Measurements from ENCODE around the gene MCUB.
"Not testable (repeated sequence)": the region's sequence is repeated elsewhere in the genome, so short reads cannot be mapped to it uniquely, and the experiment has no call there.

MCUB gene

DNA sequence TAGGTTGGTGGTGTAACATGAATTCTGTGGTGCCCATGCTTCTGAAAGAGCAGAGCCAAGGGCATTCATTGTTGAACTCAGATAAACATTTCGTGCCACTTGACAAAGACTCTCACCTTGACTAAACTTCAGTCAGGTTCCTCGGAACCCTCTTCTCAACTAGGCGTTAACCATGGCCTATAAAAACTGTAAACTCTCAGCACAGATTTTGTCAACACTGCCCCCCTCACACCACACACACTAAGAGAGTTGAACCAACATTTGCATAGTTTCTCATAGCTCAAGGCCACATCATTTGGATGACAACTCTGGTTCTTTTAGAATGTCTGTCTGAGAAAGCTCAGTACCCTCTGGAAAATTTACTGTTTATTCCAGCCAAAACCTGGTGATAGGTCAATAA, 115.1 kb downstream of the MCUB start (continued):
- TF ChIP-seq HOXA7 (CRISPR knock-in tag; IDR thresholded peaks at IDR 0.05; ENCODE audit: borderline replicate concordance), result no peak
- no peak for TF ChIP-seq ZNF510 (tag by site-specific recombination; IDR thresholded peaks at IDR 0.05; ENCODE audit: insufficient replicate concordance)
- TF ChIP-seq, protein P1, sequence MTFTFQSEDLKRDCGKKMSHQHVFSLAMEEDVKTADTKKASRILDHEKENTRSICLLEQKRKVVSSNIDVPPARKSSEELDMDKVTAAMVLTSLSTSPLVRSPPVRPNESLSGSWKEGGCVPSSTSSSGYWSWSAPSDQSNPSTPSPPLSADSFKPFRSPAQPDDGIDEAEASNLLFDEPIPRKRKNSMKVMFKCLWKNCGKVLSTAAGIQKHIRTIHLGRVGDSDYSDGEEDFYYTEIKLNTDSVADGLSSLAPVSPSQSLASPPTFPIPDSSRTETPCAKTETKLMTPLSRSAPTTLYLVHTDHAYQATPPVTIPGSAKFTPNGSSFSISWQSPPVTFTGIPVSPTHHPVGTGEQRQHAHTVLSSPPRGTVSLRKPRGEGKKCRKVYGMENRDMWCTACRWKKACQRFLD (tag by site-specific recombination; IDR thresholded peaks at IDR 0.05), result no peak
- TF ChIP-seq, protein P2, sequence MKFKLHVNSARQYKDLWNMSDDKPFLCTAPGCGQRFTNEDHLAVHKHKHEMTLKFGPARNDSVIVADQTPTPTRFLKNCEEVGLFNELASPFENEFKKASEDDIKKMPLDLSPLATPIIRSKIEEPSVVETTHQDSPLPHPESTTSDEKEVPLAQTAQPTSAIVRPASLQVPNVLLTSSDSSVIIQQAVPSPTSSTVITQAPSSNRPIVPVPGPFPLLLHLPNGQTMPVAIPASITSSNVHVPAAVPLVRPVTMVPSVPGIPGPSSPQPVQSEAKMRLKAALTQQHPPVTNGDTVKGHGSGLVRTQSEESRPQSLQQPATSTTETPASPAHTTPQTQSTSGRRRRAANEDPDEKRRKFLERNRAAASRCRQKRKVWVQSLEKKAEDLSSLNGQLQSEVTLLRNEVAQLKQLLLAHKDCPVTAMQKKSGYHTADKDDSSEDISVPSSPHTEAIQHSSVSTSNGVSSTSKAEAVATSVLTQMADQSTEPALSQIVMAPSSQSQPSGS (tag by site-specific recombination; IDR thresholded peaks at IDR 0.05; ENCODE audit: low read depth), result no peak
- TF ChIP-seq ZNF140 (tag by site-specific recombination; IDR thresholded peaks at IDR 0.05), result no peak
- TF ChIP-seq REPIN1 (tag by site-specific recombination; IDR thresholded peaks at IDR 0.05; ENCODE audit: low read depth), result no peak
- no peak for TF ChIP-seq KLF9 (tag by site-specific recombination; IDR thresholded peaks at IDR 0.05; ENCODE audit: low read depth)

GRCh38 chr4:109675843-109676242, 115.8 kb downstream of the MCUB start:
- Histone ChIP-seq H3K27ac (ENCODE audit: extremely low read depth, low read depth, low read length) (no peak overlapping the region), H3K36me3 (ENCODE audit: control insufficient read depth in 2 of 2, insufficient read depth in 1 of 2, low read length in 2 of 2) (no peaks in the 10 kb centered on the region), H3K9me3 (ENCODE audit: control insufficient read depth, insufficient read depth, low read depth, low read length) (no peaks in the 10 kb centered on the region), H3K4me3 (ENCODE audit: low read depth, low read length) (no peak overlapping the region), H3K4me1 (ENCODE audit: control insufficient read depth, insufficient read depth, low read length) (no peaks in the 10 kb centered on the region)
- CTCF ChIA-PET, result interaction anchor here (0.6 kb wide), 1 partner anchor 61 kb away, joined by 3 read pairs; no protein-coding TSS in a partner anchor
- TF ChIP-seq ZNF48 (tag by site-specific recombination; IDR thresholded peaks at IDR 0.05) (no peak), ZNF707 (tag by site-specific recombination; IDR thresholded peaks at IDR 0.05) (peak; percentile 72)
- TF ChIP-seq, protein P3, sequence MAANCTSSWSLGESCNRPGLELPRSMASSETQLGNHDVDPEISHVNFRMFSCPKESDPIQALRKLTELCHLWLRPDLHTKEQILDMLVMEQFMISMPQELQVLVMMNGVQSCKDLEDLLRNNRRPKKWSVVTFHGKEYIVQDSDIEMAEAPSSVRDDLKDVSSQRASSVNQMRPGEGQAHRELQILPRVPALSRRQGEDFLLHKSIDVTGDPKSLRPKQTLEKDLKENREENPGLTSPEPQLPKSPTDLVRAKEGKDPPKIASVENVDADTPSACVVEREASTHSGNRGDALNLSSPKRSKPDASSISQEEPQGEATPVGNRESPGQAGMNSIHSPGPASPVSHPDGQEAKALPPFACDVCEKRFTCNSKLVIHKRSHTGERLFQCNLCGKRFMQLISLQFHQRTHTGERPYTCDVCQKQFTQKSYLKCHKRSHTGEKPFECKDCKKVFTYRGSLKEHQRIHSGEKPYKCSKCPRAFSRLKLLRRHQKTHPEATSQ (tag by site-specific recombination; IDR thresholded peaks at IDR 0.05), result no peak
- POLR2A ChIA-PET, result no interaction called here

- ChIA-PET POLR2A (no interaction called here), CTCF (no interaction called here)
- H3K4me3 ChIP-seq (ENCODE audit: low read depth, low read length), result no peak overlapping the region
- no peaks in the 10 kb centered on the region for H3K4me1 ChIP-seq (ENCODE audit: control insufficient read depth, insufficient read depth, low read length)
- H3K27ac ChIP-seq (ENCODE audit: extremely low read depth, low read depth, low read length), result no peak overlapping the region
- TF ChIP-seq ZNF530 (tag by site-specific recombination; IDR thresholded peaks at IDR 0.05; ENCODE audit: low read depth) (no peak), ZNF510 (tag by site-specific recombination; IDR thresholded peaks at IDR 0.05; ENCODE audit: insufficient replicate concordance) (no peak), ZNF677 (tag by site-specific recombination; IDR thresholded peaks at IDR 0.05) (no peak), SP2 (tag by site-specific recombination; IDR thresholded peaks at IDR 0.05) (no peak), TCF7L2 (IDR thresholded peaks at IDR 0.05; ENCODE audit: borderline replicate concordance, low read depth, low read length) (no peak), ZBTB7A (tag by site-specific recombination; IDR thresholded peaks at IDR 0.05; ENCODE audit: low read depth) (no peak), EGR2 (tag by site-specific recombination; IDR thresholded peaks at IDR 0.05; ENCODE audit: low read depth) (no peak)
- TF ChIP-seq, protein P4, sequence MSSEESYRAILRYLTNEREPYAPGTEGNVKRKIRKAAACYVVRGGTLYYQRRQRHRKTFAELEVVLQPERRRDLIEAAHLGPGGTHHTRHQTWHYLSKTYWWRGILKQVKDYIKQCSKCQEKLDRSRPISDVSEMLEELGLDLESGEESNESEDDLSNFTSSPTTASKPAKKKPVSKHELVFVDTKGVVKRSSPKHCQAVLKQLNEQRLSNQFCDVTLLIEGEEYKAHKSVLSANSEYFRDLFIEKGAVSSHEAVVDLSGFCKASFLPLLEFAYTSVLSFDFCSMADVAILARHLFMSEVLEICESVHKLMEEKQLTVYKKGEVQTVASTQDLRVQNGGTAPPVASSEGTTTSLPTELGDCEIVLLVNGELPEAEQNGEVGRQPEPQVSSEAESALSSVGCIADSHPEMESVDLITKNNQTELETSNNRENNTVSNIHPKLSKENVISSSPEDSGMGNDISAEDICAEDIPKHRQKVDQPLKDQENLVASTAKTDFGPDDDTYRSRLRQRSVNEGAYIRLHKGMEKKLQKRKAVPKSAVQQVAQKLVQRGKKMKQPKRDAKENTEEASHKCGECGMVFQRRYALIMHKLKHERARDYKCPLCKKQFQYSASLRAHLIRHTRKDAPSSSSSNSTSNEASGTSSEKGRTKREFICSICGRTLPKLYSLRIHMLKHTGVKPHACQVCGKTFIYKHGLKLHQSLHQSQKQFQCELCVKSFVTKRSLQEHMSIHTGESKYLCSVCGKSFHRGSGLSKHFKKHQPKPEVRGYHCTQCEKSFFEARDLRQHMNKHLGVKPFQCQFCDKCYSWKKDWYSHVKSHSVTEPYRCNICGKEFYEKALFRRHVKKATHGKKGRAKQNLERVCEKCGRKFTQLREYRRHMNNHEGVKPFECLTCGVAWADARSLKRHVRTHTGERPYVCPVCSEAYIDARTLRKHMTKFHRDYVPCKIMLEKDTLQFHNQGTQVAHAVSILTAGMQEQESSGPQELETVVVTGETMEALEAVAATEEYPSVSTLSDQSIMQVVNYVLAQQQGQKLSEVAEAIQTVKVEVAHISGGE (tag by site-specific recombination; conservative IDR thresholded peaks at IDR 0.05; ENCODE audit: low read depth), result no peak
- H3K9me3 ChIP-seq (ENCODE audit: control insufficient read depth, insufficient read depth, low read depth, low read length), result no peaks in the 10 kb centered on the region
- H3K36me3 ChIP-seq (ENCODE audit: control insufficient read depth in 2 of 2, insufficient read depth in 1 of 2, low read length in 2 of 2), result no peaks in the 10 kb centered on the region
Observed at GRCh38 chr4:109676886-109677285, 116.8 kb downstream of the MCUB start.

DNA sequence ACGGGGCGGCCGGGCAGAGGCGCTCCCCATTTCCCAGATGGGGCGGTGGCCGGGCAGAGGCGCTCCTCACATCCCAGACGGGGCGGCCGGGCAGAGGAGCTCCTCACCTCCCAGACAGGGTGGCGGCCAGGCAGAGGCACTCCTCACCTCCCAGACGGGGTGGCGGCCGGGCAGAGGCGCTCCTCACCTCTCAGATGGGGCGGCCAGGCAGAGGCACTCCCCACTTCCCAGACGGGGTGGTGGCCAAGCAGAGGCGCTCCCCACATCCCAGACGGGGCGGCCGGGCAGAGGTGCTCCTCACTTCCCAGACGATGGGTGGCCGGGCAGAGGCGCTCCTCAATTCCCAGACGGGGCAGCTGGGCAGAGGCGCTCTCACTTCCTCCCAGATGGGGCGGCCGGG, 118.4 kb downstream of the MCUB start:
- H3K27ac ChIP-seq (ENCODE audit: extremely low read depth, low read depth, low read length); H3K4me3 ChIP-seq (ENCODE audit: low read depth, low read length); H3K4me1 ChIP-seq (ENCODE audit: control insufficient read depth, insufficient read depth, low read length); POLR2A ChIA-PET; H3K9me3 ChIP-seq (ENCODE audit: control insufficient read depth, insufficient read depth, low read depth, low read length); CTCF ChIA-PET; H3K36me3 ChIP-seq (ENCODE audit: control insufficient read depth in 2 of 2, insufficient read depth in 1 of 2, low read length in 2 of 2): not testable (repeated sequence)

DNA sequence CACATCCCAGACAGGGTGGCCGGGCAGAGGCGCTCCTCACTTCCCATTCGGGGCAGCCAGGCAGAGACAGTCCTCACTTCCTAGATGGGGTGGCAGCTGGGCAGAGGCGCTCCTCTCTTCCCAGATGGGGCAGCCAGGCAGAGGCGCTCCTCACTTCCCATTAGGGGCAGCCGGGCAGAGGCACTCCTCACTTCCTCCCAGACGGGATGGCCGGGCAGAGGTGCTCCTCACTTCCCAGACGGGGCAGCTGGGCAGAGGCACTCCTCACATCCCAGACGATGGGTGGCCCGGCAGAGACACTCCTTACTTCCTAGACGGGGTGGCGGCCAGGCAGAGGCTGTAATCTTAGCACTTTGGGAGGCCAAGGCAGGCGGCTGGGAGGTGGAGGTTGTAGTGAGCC, 118.9 kb downstream of the MCUB start:
- H3K4me1 ChIP-seq (ENCODE audit: control insufficient read depth, insufficient read depth, low read length); CTCF ChIA-PET; H3K36me3 ChIP-seq (ENCODE audit: control insufficient read depth in 2 of 2, insufficient read depth in 1 of 2, low read length in 2 of 2); POLR2A ChIA-PET; H3K27ac ChIP-seq (ENCODE audit: extremely low read depth, low read depth, low read length); H3K4me3 ChIP-seq (ENCODE audit: low read depth, low read length); H3K9me3 ChIP-seq (ENCODE audit: control insufficient read depth, insufficient read depth, low read depth, low read length): not testable (repeated sequence)
